ENCODE results near the gene SLC16A14.

SLC16A14 gene

DNA sequence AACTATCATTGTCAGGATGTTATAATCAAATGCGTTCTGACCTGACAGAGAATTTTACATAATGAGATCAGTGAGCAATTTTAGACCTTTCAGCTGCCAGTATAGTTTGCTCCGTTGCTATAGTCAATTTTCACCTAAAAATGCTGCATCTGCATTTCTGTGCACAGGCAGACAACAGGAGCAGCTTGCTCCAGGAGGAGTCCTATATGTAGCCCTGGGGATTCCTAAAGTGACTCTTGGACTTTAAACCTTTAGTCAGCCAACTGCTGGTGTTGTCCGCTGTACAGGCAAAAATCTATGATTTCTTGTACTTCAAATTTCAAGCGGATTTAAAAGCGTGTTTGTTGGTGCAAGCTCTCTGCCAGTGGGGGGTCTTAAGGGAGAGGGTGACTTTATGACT is 25.7 kb downstream of the SLC16A14 start:
- TF ChIP-seq ZNF274 (IDR thresholded peaks at IDR 0.05; ENCODE audit: low read depth, low read length) (no peak), SUZ12 (IDR thresholded peaks at IDR 0.05; ENCODE audit: extremely low read depth, insufficient read depth, insufficient read length) (no peak), YY1 (IDR thresholded peaks at IDR 0.05; ENCODE audit: insufficient read depth, insufficient read length) (no peak)
- no peaks in the 10 kb centered on the region for H3K9me3 ChIP-seq (ENCODE audit: insufficient read depth, low read length)
- no peaks in the 10 kb centered on the region for H3K27me3 ChIP-seq (ENCODE audit: insufficient read depth, insufficient read length)
- no peak for DNase-seq (ENCODE audit: low read depth, low spot score)
- no peak overlapping the region for H3K9ac ChIP-seq (ENCODE audit: insufficient read length, low read depth)
- H3K4me3 ChIP-seq (ENCODE audit: insufficient read length, low read depth) = no peak overlapping the region
- no peaks in the 10 kb centered on the region for H3K36me3 ChIP-seq (ENCODE audit: insufficient read depth, insufficient read length, low read length)
- no peaks in the 10 kb centered on the region for H3K4me1 ChIP-seq (ENCODE audit: insufficient read depth, insufficient read length)

DNA sequence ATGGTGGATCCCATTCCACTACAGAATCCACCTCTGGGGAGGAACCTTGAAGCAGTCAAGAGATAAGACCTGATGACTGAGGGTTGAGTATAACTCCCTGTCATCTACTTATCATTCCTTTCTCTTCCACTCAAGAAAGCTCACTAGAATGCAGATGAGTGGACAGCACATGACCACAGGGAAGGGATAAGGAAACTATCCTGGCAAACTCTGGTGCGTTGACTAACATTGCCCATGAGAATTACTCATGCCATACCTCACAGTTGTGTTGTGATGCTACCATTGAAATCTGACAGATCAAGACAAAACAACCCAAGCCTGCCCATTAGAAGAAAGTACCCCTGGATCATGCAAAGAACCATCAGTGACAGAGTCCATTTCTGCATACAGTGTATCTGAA is 26.5 kb downstream of the SLC16A14 start:
- Histone ChIP-seq H3K9ac (ENCODE audit: insufficient read length, low read depth) (no peak overlapping the region), H3K4me3 (ENCODE audit: insufficient read length, low read depth) (no peak overlapping the region), H3K27me3 (ENCODE audit: insufficient read depth, insufficient read length) (no peaks in the 10 kb centered on the region), H3K9me3 (ENCODE audit: insufficient read depth, low read length) (no peaks in the 10 kb centered on the region), H3K36me3 (ENCODE audit: insufficient read depth, insufficient read length, low read length) (no peaks in the 10 kb centered on the region), H3K4me1 (ENCODE audit: insufficient read depth, insufficient read length) (no peaks in the 10 kb centered on the region)
- no peak for TF ChIP-seq YY1 (IDR thresholded peaks at IDR 0.05; ENCODE audit: insufficient read depth, insufficient read length)
- TF ChIP-seq ZNF274 (IDR thresholded peaks at IDR 0.05; ENCODE audit: low read depth, low read length) = no peak
- no peak for TF ChIP-seq SUZ12 (IDR thresholded peaks at IDR 0.05; ENCODE audit: extremely low read depth, insufficient read depth, insufficient read length)
- DNase-seq (ENCODE audit: low read depth, low spot score) = no peak

DNA sequence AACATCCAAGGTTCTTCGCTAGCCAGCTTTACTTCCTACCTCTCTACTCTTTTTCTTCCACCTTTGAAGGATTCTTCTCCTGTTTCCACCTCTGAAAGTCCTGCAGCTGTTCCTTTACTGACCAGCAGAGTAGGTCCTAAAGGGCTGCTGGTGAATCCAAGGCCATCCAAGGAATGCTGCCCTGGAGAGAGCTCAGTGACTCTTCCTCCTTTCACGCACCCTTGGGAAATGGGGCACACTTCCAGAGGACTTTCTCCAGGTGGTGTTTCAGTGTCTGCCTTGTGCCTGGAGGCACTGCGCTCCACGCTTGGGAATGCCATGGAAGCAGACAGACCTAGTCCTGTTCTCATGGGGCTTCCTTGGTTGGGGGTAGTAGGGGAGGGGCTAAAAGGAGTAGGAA is 45.4 kb downstream of the SLC16A14 start:
- no peak overlapping the region for H3K9ac ChIP-seq (ENCODE audit: insufficient read length, low read depth)
- H3K27me3 ChIP-seq (ENCODE audit: insufficient read depth, insufficient read length) = no peaks in the 10 kb centered on the region
- H3K9me3 ChIP-seq (ENCODE audit: insufficient read depth, low read length) = no peaks in the 10 kb centered on the region
- no peak for DNase-seq (ENCODE audit: low read depth, low spot score)
- H3K4me3 ChIP-seq (ENCODE audit: insufficient read length, low read depth) = no peak overlapping the region
- TF ChIP-seq ZNF274 (IDR thresholded peaks at IDR 0.05; ENCODE audit: low read depth, low read length) = no peak
- no peak for TF ChIP-seq YY1 (IDR thresholded peaks at IDR 0.05; ENCODE audit: insufficient read depth, insufficient read length)
- no peak for TF ChIP-seq SUZ12 (IDR thresholded peaks at IDR 0.05; ENCODE audit: extremely low read depth, insufficient read depth, insufficient read length)
- no peaks in the 10 kb centered on the region for H3K4me1 ChIP-seq (ENCODE audit: insufficient read depth, insufficient read length)
- H3K36me3 ChIP-seq (ENCODE audit: insufficient read depth, insufficient read length, low read length) = no peaks in the 10 kb centered on the region

DNA sequence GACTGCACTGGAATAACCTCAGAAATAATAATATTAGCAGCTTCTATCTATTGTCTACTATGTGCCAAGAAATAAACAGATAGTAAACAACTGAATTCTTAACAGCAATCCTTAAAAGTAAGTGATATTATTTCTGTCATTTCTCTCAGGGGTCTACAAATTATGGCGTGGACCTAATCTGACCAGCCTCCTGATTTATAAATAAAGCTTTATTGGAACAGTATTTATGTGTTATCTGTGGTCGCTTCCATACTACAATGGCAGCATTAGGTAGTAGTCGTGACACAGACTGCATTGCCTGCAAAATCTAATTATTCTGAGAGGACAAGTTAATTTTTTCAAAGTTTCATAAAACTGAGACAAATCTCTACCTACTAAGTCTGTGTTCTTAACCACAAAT is 49.0 kb downstream of the SLC16A14 start:
- no peak for DNase-seq (ENCODE audit: low read depth, low spot score)
- TF ChIP-seq ZNF274 (IDR thresholded peaks at IDR 0.05; ENCODE audit: low read depth, low read length) (no peak), YY1 (IDR thresholded peaks at IDR 0.05; ENCODE audit: insufficient read depth, insufficient read length) (no peak), SUZ12 (IDR thresholded peaks at IDR 0.05; ENCODE audit: extremely low read depth, insufficient read depth, insufficient read length) (no peak)
- Histone ChIP-seq H3K36me3 (ENCODE audit: insufficient read depth, insufficient read length, low read length) (no peaks in the 10 kb centered on the region), H3K4me3 (ENCODE audit: insufficient read length, low read depth) (no peak overlapping the region), H3K9me3 (ENCODE audit: insufficient read depth, low read length) (no peaks in the 10 kb centered on the region), H3K9ac (ENCODE audit: insufficient read length, low read depth) (no peak overlapping the region), H3K27me3 (ENCODE audit: insufficient read depth, insufficient read length) (no peaks in the 10 kb centered on the region), H3K4me1 (ENCODE audit: insufficient read depth, insufficient read length) (no peaks in the 10 kb centered on the region)

DNA sequence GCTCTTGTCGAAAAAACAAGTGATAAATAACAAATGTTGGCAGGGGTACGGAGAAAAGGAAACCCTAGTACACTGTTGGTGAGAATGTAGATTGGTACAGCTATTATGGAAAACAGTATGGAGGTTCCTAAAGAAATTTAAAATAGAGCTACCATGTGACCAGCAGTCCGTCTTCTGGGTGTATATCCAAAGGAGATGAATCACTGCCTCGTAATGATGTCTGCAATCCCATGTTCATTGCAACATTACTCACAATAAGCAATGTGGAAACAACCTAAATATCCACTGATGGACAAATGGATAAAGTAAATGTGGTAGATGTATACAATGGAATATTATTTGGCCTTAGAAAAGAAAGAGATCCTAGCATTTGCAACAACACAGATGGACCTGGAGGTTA is 50.6 kb downstream of the SLC16A14 start:
- no peak for DNase-seq (ENCODE audit: low read depth, low spot score)
- Histone ChIP-seq H3K36me3 (ENCODE audit: insufficient read depth, insufficient read length, low read length) (no peaks in the 10 kb centered on the region), H3K4me1 (ENCODE audit: insufficient read depth, insufficient read length) (no peaks in the 10 kb centered on the region), H3K4me3 (ENCODE audit: insufficient read length, low read depth) (no peak overlapping the region), H3K9ac (ENCODE audit: insufficient read length, low read depth) (no peak overlapping the region), H3K9me3 (ENCODE audit: insufficient read depth, low read length) (no peaks in the 10 kb centered on the region), H3K27me3 (ENCODE audit: insufficient read depth, insufficient read length) (no peaks in the 10 kb centered on the region)
- TF ChIP-seq SUZ12 (IDR thresholded peaks at IDR 0.05; ENCODE audit: extremely low read depth, insufficient read depth, insufficient read length) (no peak), YY1 (IDR thresholded peaks at IDR 0.05; ENCODE audit: insufficient read depth, insufficient read length) (no peak), ZNF274 (IDR thresholded peaks at IDR 0.05; ENCODE audit: low read depth, low read length) (no peak)

DNA sequence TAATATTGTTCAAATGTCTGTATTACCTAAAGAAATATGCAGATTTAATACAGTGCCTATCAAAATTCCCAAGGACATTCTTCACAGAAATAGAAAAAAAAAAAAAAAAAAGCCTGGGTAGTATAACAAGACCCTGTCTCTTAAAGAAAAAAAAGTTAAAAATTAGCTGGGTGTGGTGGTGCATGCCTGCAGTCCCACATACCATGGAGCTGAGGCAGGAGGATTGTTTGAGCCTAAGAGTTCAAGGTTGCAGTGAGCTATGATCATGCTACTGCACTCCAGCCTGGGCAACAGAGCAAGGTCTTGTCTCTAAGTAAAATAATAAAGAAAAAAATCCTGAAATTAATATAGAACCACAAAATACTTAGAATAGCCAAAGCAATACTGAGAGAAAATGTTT is 51.9 kb downstream of the SLC16A14 start:
- no peak for DNase-seq (ENCODE audit: low read depth, low spot score)
- no peaks in the 10 kb centered on the region for H3K4me1 ChIP-seq (ENCODE audit: insufficient read depth, insufficient read length)
- no peak overlapping the region for H3K9ac ChIP-seq (ENCODE audit: insufficient read length, low read depth)
- TF ChIP-seq ZNF274 (IDR thresholded peaks at IDR 0.05; ENCODE audit: low read depth, low read length) = no peak
- TF ChIP-seq YY1 (IDR thresholded peaks at IDR 0.05; ENCODE audit: insufficient read depth, insufficient read length) = no peak
- no peak for TF ChIP-seq SUZ12 (IDR thresholded peaks at IDR 0.05; ENCODE audit: extremely low read depth, insufficient read depth, insufficient read length)
- H3K9me3 ChIP-seq (ENCODE audit: insufficient read depth, low read length) = no peaks in the 10 kb centered on the region
- no peak overlapping the region for H3K4me3 ChIP-seq (ENCODE audit: insufficient read length, low read depth)
- no peaks in the 10 kb centered on the region for H3K27me3 ChIP-seq (ENCODE audit: insufficient read depth, insufficient read length)
- no peaks in the 10 kb centered on the region for H3K36me3 ChIP-seq (ENCODE audit: insufficient read depth, insufficient read length, low read length)

DNA sequence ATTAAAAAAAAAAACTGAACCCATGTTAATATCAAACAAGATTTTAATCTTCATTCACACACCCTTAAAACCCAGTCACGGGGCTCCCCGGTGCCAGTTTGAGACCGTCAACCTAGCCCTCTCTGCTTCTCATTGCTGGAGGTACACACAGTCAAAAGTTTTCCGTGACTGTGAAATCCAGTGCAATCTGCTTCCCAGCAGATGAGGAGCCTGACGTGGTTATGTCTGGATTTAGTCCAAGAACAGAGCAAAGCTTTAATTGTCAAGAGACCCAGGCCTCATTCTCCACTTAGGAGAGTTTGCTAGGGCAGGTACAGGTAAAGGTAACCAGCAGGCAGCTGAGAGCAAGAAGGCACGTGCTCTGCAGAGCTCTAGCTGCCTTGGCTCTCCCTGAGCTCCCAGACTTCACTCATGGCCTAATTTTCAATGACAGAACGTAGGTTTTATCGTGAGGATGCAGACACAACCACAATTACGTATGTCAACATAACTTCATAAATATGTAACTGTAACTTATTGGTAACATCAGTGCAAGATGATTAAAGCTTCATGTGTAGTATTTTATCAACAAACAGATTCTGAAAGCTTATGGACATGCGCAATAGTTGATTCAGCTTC is 56.3 kb downstream of the SLC16A14 start:
- Histone ChIP-seq H3K4me3 (ENCODE audit: insufficient read length, low read depth) (no peak overlapping the region), H3K9ac (ENCODE audit: insufficient read length, low read depth) (no peak overlapping the region), H3K36me3 (ENCODE audit: insufficient read depth, insufficient read length, low read length) (peaks cover 2% of the 10 kb centered on the region), H3K27me3 (ENCODE audit: insufficient read depth, insufficient read length) (no peaks in the 10 kb centered on the region), H3K9me3 (ENCODE audit: insufficient read depth, low read length) (no peaks in the 10 kb centered on the region), H3K4me1 (ENCODE audit: insufficient read depth, insufficient read length) (no peaks in the 10 kb centered on the region)
- no peak for DNase-seq (ENCODE audit: low read depth, low spot score)
- TF ChIP-seq ZNF274 (IDR thresholded peaks at IDR 0.05; ENCODE audit: low read depth, low read length) = no peak
- no peak for TF ChIP-seq SUZ12 (IDR thresholded peaks at IDR 0.05; ENCODE audit: extremely low read depth, insufficient read depth, insufficient read length)
- TF ChIP-seq YY1 (IDR thresholded peaks at IDR 0.05; ENCODE audit: insufficient read depth, insufficient read length) = no peak

Data from NT2/D1 (cell line).